ENCODE results near the gene MATR3.

- TF ChIP-seq EZH2 (IDR thresholded peaks at IDR 0.05; ENCODE audit: borderline replicate concordance, insufficient read depth, low read length, poor library complexity, severe bottlenecking) (no peak), CTCF (IDR thresholded peaks at IDR 0.05; ENCODE audit: poor library complexity, severe bottlenecking) (no peak), POLR2AphosphoS5 (IDR thresholded peaks at IDR 0.05) (peak; percentile 99), RAD21 (conservative IDR thresholded peaks at IDR 0.05) (peak; percentile 51), REST (IDR thresholded peaks at IDR 0.05; ENCODE audit: borderline replicate concordance) (peak; percentile 98), MXI1 (conservative IDR thresholded peaks at IDR 0.05; ENCODE audit: poor library complexity, severe bottlenecking) (peak; percentile 66), SMC3 (conservative IDR thresholded peaks at IDR 0.05; ENCODE audit: poor library complexity) (peak; percentile 36), TAF1 (IDR thresholded peaks at IDR 0.05; ENCODE audit: low read depth) (peak; percentile 95), EP300 (conservative IDR thresholded peaks at IDR 0.05; ENCODE audit: poor library complexity, severe bottlenecking) (peak; percentile 64)
Observed at GRCh38 chr5:139293507-139294373, at the start of gene MATR3.
